WERI-Rb-1 (cell line): ENCODE measurements around the gene DNLZ.

ENCODE experiments used
- DNase-seq: peaks from one replicate; pipeline ENCODE4 v3.0.0-alpha.2; 2020
- H3K27ac ChIP-seq: fragments of 250-450 bp; sonication (Bioruptor Pico); 2 replicates; pipeline ENCODE4 v1.5.1; 2020; ENCODE audit warnings: mild to moderate bottlenecking, moderate library complexity
- H3K27me3 ChIP-seq: fragments of 250-450 bp; sonication (Bioruptor Pico); 2 replicates; pipeline ENCODE4 v1.5.1; 2021; ENCODE audit warnings: mild to moderate bottlenecking, low read depth, moderate library complexity; ENCODE audit not compliant: insufficient read depth, severe bottlenecking
- H3K36me3 ChIP-seq: fragments of 250-450 bp; sonication (Bioruptor Pico); 2 replicates; pipeline ENCODE4 v1.5.1; 2020; ENCODE audit warnings: mild to moderate bottlenecking, moderate library complexity
- H3K4me3 ChIP-seq: 2 replicates; pipeline ENCODE4 v1.5.1; 2011; ENCODE audit warnings: low read depth, mild to moderate bottlenecking, control low read depth, low read length
- H3K9me3 ChIP-seq: fragments of 250-450 bp; sonication (Bioruptor Pico); 2 replicates; pipeline ENCODE4 v1.5.1; 2021; ENCODE audit warnings: mild to moderate bottlenecking, moderate library complexity; ENCODE audit not compliant: severe bottlenecking
- CTCF ChIP-seq: IDR thresholded peaks from 2 replicates; pipeline ENCODE4 v1.5.1; 2011; ENCODE audit warnings: low read depth, mild to moderate bottlenecking, control low read depth, inconsistent platforms, low read length

Gene DNLZ

GRCh38 chr9:136398286-136398685 is 34.7 kb upstream of the DNLZ start:
- Histone ChIP-seq H3K27ac (no peak overlapping the region), H3K36me3 (peaks cover 54% of the 10 kb centered on the region), H3K27me3 (no peaks in the 10 kb centered on the region), H3K9me3 (no peaks in the 10 kb centered on the region), H3K4me3 (no peak overlapping the region)
- no peak for TF ChIP-seq CTCF
- DNase-seq: no peak

- TF ChIP-seq CTCF: no peak
- Histone ChIP-seq H3K4me3 (no peak overlapping the region), H3K9me3 (no peaks in the 10 kb centered on the region), H3K27me3 (no peaks in the 10 kb centered on the region), H3K36me3 (peaks cover 59% of the 10 kb centered on the region), H3K27ac (no peak overlapping the region)
- DNase-seq: no peak
Measured at GRCh38 chr9:136397643-136398042, 34.1 kb upstream of the DNLZ start.

- no peak overlapping the region for H3K4me3 ChIP-seq
- DNase-seq: no peak
- peaks cover 70% of the 10 kb centered on the region for H3K36me3 ChIP-seq
- H3K27ac ChIP-seq: no peak overlapping the region
- H3K9me3 ChIP-seq: no peaks in the 10 kb centered on the region
- no peak for TF ChIP-seq CTCF
- H3K27me3 ChIP-seq: no peaks in the 10 kb centered on the region
Measured at GRCh38 chr9:136396219-136396515, 32.6 kb upstream of the DNLZ start.

- H3K27ac ChIP-seq: no peak overlapping the region
- peaks cover 74% of the 10 kb centered on the region for H3K36me3 ChIP-seq
- no peak overlapping the region for H3K4me3 ChIP-seq
- no peaks in the 10 kb centered on the region for H3K27me3 ChIP-seq
- no peak for DNase-seq
- no peaks in the 10 kb centered on the region for H3K9me3 ChIP-seq
- TF ChIP-seq CTCF: no peak
Measured at GRCh38 chr9:136395345-136396218, 32.0 kb upstream of the DNLZ start.

- Histone ChIP-seq H3K27ac (no peak overlapping the region), H3K27me3 (no peaks in the 10 kb centered on the region), H3K9me3 (no peaks in the 10 kb centered on the region), H3K4me3 (no peak overlapping the region), H3K36me3 (peaks cover 76% of the 10 kb centered on the region)
- DNase-seq: no peak
- TF ChIP-seq CTCF: no peak
Measured at GRCh38 chr9:136395020-136395340, 31.4 kb upstream of the DNLZ start.
